HG02610 (cell line): Measurements from ENCODE around the gene RCBTB1.
"Not testable (repeated sequence)": the region's sequence is repeated elsewhere in the genome, so short reads cannot be mapped to it uniquely, and the experiment has no call there.

Experiments
- ATAC-seq: cut with Tn5 transposase; IDR thresholded peaks from one replicate; pipeline ENCODE4 v1.9.1; 2021; ENCODE audit warnings: mild to moderate bottlenecking, moderate library complexity; ENCODE audit not compliant: unreplicated experiment

The RCBTB1 gene

GRCh38 chr13:49606747-49607648, 21.6 kb upstream of the RCBTB1 start:
- peak; percentile 95 for ATAC-seq

DNA sequence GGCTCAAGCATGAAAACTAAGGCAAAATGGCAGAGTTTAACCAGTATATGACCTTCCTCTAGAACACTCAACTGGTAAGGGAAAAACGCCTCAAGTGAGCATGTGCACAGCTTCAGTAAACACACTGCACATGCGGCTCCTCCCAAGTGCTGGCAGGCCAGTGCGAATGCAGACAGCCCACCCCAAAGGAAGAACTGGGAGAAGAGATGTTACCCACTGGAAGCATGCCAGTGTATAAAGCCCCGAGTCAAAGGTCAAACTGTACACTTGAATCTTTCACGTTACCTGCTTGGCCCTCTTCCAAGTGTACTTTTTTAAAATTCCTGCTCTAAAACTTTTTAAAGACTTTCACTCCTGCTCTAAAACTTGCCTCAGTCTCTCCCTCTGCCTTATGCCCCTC, 19.2 kb upstream of the RCBTB1 start:
- no peak for ATAC-seq

GRCh38 chr13:49602615-49603014, 17.3 kb upstream of the RCBTB1 start:
- ATAC-seq = not testable (repeated sequence)

DNA sequence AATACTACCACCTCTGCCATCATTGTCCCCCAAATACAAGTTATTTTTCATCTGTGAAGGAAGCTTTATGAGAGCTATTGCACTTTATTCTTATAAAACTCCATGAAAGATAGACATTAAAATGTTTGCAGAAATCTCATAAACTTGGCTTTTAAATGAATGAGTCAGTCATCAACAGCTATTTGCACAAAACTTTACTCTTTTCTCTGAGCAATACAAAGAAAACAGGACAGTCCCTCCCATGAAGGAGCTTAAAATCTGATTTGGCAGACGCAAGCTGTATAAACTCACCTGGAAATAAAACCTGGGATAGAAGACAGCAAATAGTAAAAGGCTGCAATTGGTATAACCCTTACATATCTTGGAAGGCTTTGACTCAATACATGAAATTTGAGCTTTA, 16.6 kb upstream of the RCBTB1 start:
- ATAC-seq = no peak

GRCh38 chr13:49597043-49597641, 11.8 kb upstream of the RCBTB1 start:
- no peak for ATAC-seq

GRCh38 chr13:49596221-49596620, 10.9 kb upstream of the RCBTB1 start:
- ATAC-seq = no peak

DNA sequence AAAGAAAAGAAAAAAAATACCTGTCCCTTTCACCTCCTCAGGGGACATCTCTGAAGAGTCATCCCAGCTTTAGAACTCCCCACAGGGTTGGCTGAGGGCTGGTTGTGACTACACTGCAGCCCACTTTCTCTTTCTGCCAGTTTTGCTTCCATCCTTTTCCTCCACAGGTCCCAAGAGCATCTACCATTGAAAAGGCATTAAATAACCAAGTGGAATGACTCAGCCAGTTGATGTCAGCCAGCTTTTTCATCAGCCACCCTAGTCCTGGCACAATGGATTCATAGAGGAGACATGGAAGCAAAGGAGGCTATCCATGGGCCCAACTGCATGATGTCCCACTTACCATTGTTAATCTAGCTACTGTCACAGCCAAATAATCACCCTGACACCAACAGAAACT, 9.2 kb upstream of the RCBTB1 start:
- ATAC-seq = no peak

- ATAC-seq = not testable (repeated sequence)
These were observed 8.5 kb upstream of the RCBTB1 start for GRCh38 chr13:49593876-49594275.

DNA sequence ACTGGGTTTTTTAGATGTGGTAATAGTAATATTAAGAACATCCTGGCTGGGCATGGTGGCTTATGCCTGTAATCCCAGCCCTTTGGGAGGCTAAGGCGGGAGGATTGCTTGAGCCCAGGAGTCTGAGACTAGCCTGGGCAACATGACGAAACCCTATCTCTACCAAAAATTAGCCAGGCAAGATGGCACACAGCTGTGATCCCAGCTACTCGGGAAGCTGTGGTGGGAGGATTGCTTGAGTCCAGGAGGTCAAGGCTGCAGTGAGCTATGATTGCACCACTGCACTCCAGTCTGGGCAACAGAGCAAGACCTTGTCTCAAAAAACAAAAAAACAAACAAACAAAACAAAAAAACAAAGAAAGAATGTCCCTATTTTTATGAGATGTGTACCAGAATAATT, 5.4 kb upstream of the RCBTB1 start:
- ATAC-seq = not testable (repeated sequence)

DNA sequence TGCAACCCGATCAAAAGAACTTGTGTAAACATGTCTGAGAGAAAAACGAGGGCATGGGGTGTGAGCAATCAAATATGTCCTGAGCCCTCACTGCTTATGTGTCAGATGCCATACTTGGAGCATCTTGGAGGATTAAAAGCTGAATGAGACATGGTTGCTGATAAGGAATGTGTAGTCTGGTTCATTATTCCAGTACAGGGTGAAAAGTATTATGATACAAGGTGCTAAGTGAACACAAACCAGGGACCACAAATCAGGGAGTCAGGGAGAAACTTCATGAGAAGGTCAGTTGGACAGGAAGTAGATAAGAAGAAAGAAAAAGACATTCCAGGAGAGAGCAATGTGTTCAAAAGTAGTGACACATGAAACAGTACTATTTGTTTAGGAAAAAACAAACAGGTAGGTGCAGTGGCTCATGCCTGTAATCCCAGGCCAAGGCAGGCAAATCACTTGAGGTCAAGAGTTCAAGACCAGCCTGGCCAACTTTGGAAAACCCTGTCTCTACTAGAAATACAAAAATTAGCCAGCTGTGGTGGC, 2.0 kb upstream of the RCBTB1 start:
- no peak for ATAC-seq

DNA sequence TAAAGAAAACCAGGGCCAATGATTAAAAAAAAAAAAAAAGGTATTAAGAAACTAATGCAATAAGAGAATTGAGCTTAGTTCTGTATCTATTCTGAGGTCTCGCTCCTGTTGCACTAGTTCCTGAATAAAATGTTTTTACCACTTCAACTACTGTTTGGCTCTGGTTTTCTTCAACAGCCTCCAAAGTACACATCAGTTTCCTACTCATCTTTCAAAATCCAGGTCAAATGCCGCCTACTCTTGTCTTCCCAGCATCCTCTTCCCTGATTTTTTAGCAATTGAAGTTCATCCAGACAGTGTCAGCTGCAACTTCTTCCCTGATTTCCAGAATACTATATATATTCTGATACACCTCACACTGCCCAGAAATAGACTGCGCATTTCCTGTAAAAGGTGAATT, 1.4 kb upstream of the RCBTB1 start:
- no peak for ATAC-seq

- peak; percentile 11 for ATAC-seq
These were observed 581 bp downstream of the RCBTB1 start for GRCh38 chr13:49584771-49585182.

GRCh38 chr13:49580980-49581680, 4.2 kb downstream of the RCBTB1 start:
- no peak for ATAC-seq

GRCh38 chr13:49579501-49579900, 5.9 kb downstream of the RCBTB1 start:
- ATAC-seq = no peak

GRCh38 chr13:49571299-49572240, 13.8 kb downstream of the RCBTB1 start:
- ATAC-seq = peak; percentile 48

GRCh38 chr13:49569993-49570689, 15.2 kb downstream of the RCBTB1 start:
- peak; percentile 74 for ATAC-seq

GRCh38 chr13:49567491-49567890, 17.9 kb downstream of the RCBTB1 start:
- no peak for ATAC-seq

GRCh38 chr13:49566461-49566860, 18.9 kb downstream of the RCBTB1 start:
- no peak for ATAC-seq

- ATAC-seq = not testable (repeated sequence)
These were observed 19.9 kb downstream of the RCBTB1 start for GRCh38 chr13:49565461-49565860.

GRCh38 chr13:49563516-49563915, 21.8 kb downstream of the RCBTB1 start:
- no peak for ATAC-seq
